Measurements from ENCODE around the gene TMEM138. TPM values are rescaled to one million over a fixed set of nuclear protein-coding genes. Genes with fewer than 3 reads are reported as not detected.

The TMEM138 gene
- total and polyA plus RNA-seq, 2 of the 13 experiments (the other 11 are each of a cell fraction or from before 2014, with no cell fraction given), result 43.5 to 61.0 TPM

DNA sequence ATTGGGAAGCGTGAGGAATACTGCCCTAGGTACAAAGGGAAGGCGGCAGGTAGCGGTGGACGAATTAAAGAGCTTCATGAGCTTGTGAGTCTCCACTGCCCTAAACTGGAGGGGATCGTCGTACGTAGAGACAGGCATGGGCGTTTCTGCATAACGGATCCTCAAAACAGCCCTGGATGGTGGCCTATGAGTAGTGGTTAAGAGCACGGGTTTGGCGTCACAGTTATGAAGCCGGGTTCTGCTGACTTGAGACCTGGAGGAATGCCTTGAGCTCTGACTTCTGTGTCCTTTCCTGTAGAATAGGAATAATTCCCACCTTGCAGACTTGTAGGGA lies 335 bp downstream of the TMEM138 start:
- FAIRE-seq, result no peak
- Histone ChIP-seq H3K36me3 (replicated peaks in 1 of 2; ENCODE audit: control insufficient read depth in 1 of 2, insufficient read depth in 2 of 2, low read length in 2 of 2) (peaks cover 7 to 29% of the 10 kb centered on the region in 2 experiments), H3K9ac (ENCODE audit: insufficient read depth, low read depth, low read length) (peak overlapping the region; percentile 98), H3K27ac (ENCODE audit: extremely low read length, insufficient read depth, low read length) (peak overlapping the region; percentile 98), H2AFZ (ENCODE audit: low read length) (peak overlapping the region; percentile 32), H3K27me3 (ENCODE audit: control insufficient read depth in 1 of 2, insufficient read depth in 2 of 2, low read length in 2 of 2) (no peaks in the 10 kb centered on the region; a peak in 1 of 5 replicates), H3K4me2 (ENCODE audit: low read depth, low read length) (peak overlapping the region; percentile 81), H4K20me1 (ENCODE audit: insufficient read depth, low read length) (no peaks in the 10 kb centered on the region), H3K4me3 (replicated peaks in 1 of 3; ENCODE audit: insufficient read depth in 1 of 3, low read depth in 2 of 3, low read length in 3 of 3) (peak overlapping the region; percentile 74 to 80 (median 80)), H3K4me1 (ENCODE audit: insufficient read depth, low read length) (peaks cover 30% of the 10 kb centered on the region), H3K9me3 (ENCODE audit: low read length) (no peaks in the 10 kb centered on the region), H3K79me2 (ENCODE audit: insufficient read depth, low read length) (peaks cover 17% of the 10 kb centered on the region)
- intact Hi-C loops (cut with micrococcal nuclease; ENCODE audit: unreplicated experiment) (loop anchor here (2.0 kb wide), 1 partner anchor 28 kb away; no protein-coding TSS in a partner anchor), in situ Hi-C loops (cut with HindIII; ENCODE audit: extremely low pct_ligation_motif_present, low pct_unique_long_range_greater_than_20kb) (no loop called here)
- TF ChIP-seq HMG20B (CRISPR knock-in tag; conservative IDR thresholded peaks at IDR 0.05) (no peak), SAP130 (CRISPR knock-in tag; IDR thresholded peaks at IDR 0.05; ENCODE audit: low read depth) (peak; percentile 7; the same call in 1 of the 2 replicates), ZNF720 (CRISPR knock-in tag; IDR thresholded peaks at IDR 0.05) (no peak), TGIF2 (CRISPR knock-in tag; IDR thresholded peaks at IDR 0.05) (peak; percentile 62; the same call in 1 of the 2 replicates), CREM (IDR thresholded peaks at IDR 0.05) (no peak), CREM (CRISPR knock-in tag; IDR thresholded peaks at IDR 0.05) (no peak), CAMTA2 (CRISPR knock-in tag; IDR thresholded peaks at IDR 0.05; ENCODE audit: borderline replicate concordance) (no peak), ZNF772 (CRISPR knock-in tag; IDR thresholded peaks at IDR 0.05) (0 out of 2 replicates have a peak, but pooled peaks have one; percentile 10), MXD4 (CRISPR knock-in tag; IDR thresholded peaks at IDR 0.05) (no peak), CCDC6 (CRISPR knock-in tag; IDR thresholded peaks at IDR 0.05) (peak; percentile 37; the same call in 1 of the 2 replicates), ZNF562 (CRISPR knock-in tag; IDR thresholded peaks at IDR 0.05; ENCODE audit: borderline replicate concordance) (no peak), ARID2 (CRISPR knock-in tag; IDR thresholded peaks at IDR 0.05; ENCODE audit: borderline replicate concordance) (0 out of 2 replicates have a peak, but pooled peaks have one; percentile 1), ZNF598 (CRISPR knock-in tag; IDR thresholded peaks at IDR 0.05; ENCODE audit: borderline replicate concordance) (0 out of 2 replicates have a peak, but pooled peaks have one; percentile 8), KDM5A (IDR thresholded peaks at IDR 0.05; ENCODE audit: borderline replicate concordance, low read length) (0 out of 2 replicates have a peak, but pooled peaks have one; percentile 71)
- TF ChIP-seq, protein P1, sequence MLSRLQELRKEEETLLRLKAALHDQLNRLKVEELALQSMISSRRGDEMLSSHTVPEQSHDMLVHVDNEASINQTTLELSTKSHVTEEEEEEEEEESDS (CRISPR knock-in tag; IDR thresholded peaks at IDR 0.05; ENCODE audit: borderline replicate concordance), result no peak
- ChIA-PET CTCF (ENCODE audit: low intra/inter-chr PET ratio, low total read pairs) (no interaction called here), POLR2A (interaction anchor here (0.8 to 9.9 kb wide), 19 partner anchors 8 to 68 kb away, joined by 3 to 146 read pairs (median 12); partner anchors contain the start of genes CPSF7, DDB1, SDHAF2 and TKFC)
- peak; percentile 20 for ATAC-seq
- TSS peak; percentile 72 for BruUV-seq (replicated peaks)
- peak; percentile 35 for DNase-seq (ENCODE audit: low spot score)
- WGBS (ENCODE audit: low lambda C conversion rate), result 0% methylated on average over 7 of the region's 12 CpGs
